ENCODE measurements around the gene TNS4.

DNA sequence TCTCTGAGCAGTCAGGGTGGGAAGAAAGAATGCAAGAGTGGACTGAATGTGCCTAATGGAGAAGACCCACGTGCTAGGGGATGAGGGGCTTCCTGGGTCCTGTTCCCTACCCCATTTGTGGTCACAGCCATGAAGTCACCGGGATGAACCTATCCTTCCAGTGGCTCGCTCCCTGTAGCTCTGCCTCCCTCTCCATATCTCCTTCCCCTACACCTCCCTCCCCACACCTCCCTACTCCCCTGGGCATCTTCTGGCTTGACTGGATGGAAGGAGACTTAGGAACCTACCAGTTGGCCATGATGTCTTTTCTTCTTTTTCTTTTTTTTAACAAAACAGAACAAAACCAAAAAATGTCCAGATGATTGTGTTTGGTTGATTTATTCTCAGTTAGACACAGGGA, 44.1 kb downstream of the TNS4 start:
- TF ChIP-seq CTCF (IDR thresholded peaks at IDR 0.05) (no peak), POLR2AphosphoS5 (IDR thresholded peaks at IDR 0.05) (no peak)

All from sigmoid colon (tissue), 4 donors.